ENCODE data around the gene NBAS. TPM values are rescaled to one million over a fixed set of nuclear protein-coding genes. Genes with fewer than 3 reads are reported as not detected.

NBAS gene
- total and polyA plus RNA-seq, 2 donors (not counting 3 experiments of a cell fraction or from before 2014, with no cell fraction given) = 29.4 to 43.0 TPM

DNA sequence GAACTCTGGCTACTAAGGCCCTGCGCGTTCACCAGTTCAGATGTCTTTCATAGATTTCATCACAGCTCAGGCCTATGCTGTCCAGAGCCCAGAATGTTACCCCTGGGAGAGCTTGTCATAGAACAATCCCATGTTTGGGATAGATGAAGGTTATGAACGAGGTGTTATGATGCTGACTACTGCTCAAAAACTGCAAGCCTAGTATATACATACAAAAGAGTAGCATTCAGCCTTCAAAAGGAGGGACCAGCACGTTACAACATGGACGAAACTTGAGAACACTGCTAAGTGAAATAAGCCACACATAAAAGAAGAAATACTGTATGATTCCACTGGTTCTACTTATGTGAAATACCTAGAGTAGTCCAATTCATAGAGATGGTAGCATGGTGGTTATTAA, 401.9 kb downstream of the NBAS start:
- intact Hi-C loops (cut with micrococcal nuclease) = no loop called here
- H2AFZ ChIP-seq (ENCODE audit: low read depth, low read length) = no peak overlapping the region
- FAIRE-seq = no peak
- no peaks in the 10 kb centered on the region for H4K20me1 ChIP-seq (replicated peaks; ENCODE audit: control insufficient read depth, extremely low read depth, insufficient read depth, low read length)
- no peaks in the 10 kb centered on the region for H3K79me2 ChIP-seq (ENCODE audit: control insufficient read depth, insufficient read depth, low read length)
- no peaks in the 10 kb centered on the region for H3K9me3 ChIP-seq (replicated peaks; ENCODE audit: control insufficient read depth, insufficient read depth, low read length)
- ChIA-PET POLR2A (no interaction called here), CTCF (interaction anchor here (0.9 to 2.0 kb wide), 2 partner anchors 49 to 418 kb away, joined by 4 to 11 read pairs; no protein-coding TSS in a partner anchor)
- H3K4me3 ChIP-seq (replicated peaks in 1 of 3; ENCODE audit: insufficient read depth in 1 of 3, low read depth in 1 of 3, low read length in 3 of 3) = no peak overlapping the region
- H3K9me1 ChIP-seq (replicated peaks; ENCODE audit: control insufficient read depth, extremely low read depth, insufficient read depth, low read length) = no peaks in the 10 kb centered on the region
- H3K27me3 ChIP-seq (ENCODE audit: control insufficient read depth in 2 of 2, insufficient read depth in 2 of 2, low read length in 2 of 2) = no peaks in the 10 kb centered on the region
- TF ChIP-seq MYC (IDR thresholded peaks at IDR 0.05; ENCODE audit: low read depth, low read length) = no peak
- TF ChIP-seq, protein P1, sequence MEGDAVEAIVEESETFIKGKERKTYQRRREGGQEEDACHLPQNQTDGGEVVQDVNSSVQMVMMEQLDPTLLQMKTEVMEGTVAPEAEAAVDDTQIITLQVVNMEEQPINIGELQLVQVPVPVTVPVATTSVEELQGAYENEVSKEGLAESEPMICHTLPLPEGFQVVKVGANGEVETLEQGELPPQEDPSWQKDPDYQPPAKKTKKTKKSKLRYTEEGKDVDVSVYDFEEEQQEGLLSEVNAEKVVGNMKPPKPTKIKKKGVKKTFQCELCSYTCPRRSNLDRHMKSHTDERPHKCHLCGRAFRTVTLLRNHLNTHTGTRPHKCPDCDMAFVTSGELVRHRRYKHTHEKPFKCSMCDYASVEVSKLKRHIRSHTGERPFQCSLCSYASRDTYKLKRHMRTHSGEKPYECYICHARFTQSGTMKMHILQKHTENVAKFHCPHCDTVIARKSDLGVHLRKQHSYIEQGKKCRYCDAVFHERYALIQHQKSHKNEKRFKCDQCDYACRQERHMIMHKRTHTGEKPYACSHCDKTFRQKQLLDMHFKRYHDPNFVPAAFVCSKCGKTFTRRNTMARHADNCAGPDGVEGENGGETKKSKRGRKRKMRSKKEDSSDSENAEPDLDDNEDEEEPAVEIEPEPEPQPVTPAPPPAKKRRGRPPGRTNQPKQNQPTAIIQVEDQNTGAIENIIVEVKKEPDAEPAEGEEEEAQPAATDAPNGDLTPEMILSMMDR (IDR thresholded peaks at IDR 0.05; ENCODE audit: extremely low read depth in 1 of 2, insufficient read depth in 1 of 2, low read depth in 1 of 2, low read length in 2 of 2) = no peak
- no peak for TF ChIP-seq FOS (IDR thresholded peaks at IDR 0.05; ENCODE audit: borderline replicate concordance, insufficient read depth, low read length)
- TF ChIP-seq, protein P2, sequence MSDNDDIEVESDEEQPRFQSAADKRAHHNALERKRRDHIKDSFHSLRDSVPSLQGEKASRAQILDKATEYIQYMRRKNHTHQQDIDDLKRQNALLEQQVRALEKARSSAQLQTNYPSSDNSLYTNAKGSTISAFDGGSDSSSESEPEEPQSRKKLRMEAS (IDR thresholded peaks at IDR 0.05; ENCODE audit: insufficient read depth, insufficient read length) = no peak
- TF ChIP-seq EZH2 (IDR thresholded peaks at IDR 0.05; ENCODE audit: borderline replicate concordance, low read depth, low read length, severe bottlenecking) = no peak
- TF ChIP-seq POLR2A (IDR thresholded peaks at IDR 0.05; ENCODE audit: low read depth, low read length) = no peak
- TF ChIP-seq JUN (IDR thresholded peaks at IDR 0.05; ENCODE audit: borderline replicate concordance, insufficient read depth, insufficient read length, low read depth) = no peak
- no peak for TF ChIP-seq POLR2AphosphoS5 (IDR thresholded peaks at IDR 0.05; ENCODE audit: insufficient read depth, low read depth, low read length)
- TF ChIP-seq GATA2 (IDR thresholded peaks at IDR 0.05; ENCODE audit: insufficient read depth, insufficient read length, low read depth, low read length) = no peak
- no peaks in the 10 kb centered on the region for H3K4me1 ChIP-seq (ENCODE audit: control insufficient read depth, extremely low read depth, insufficient read depth, low read length)
- no TSS peak for BruUV-seq (replicated peaks)
- DNase-seq (ENCODE audit: low read depth, low spot score) = no peak
- H3K27ac ChIP-seq (ENCODE audit: insufficient read depth, low read depth, low read length) = no peak overlapping the region
- dilution Hi-C loops (cut with MboI; ENCODE audit: extremely low pct_ligation_motif_present, low sequenced_read_pairs) = no loop called here
- no peak overlapping the region for H3K9ac ChIP-seq (replicated peaks; ENCODE audit: extremely low read depth, insufficient read depth, low read length)
- no peaks in the 10 kb centered on the region for H3K36me3 ChIP-seq (ENCODE audit: control insufficient read depth in 2 of 2, extremely low read depth in 1 of 2, insufficient read depth in 2 of 2, low read length in 2 of 2)
- no peak overlapping the region for H3K4me2 ChIP-seq (ENCODE audit: insufficient read depth, low read length)

All from endothelial cell of umbilical vein (primary cell).